Renal cortical epithelial cell (primary cell): ENCODE measurements around the gene ANKHD1. TPM values are rescaled to one million over a fixed set of nuclear protein-coding genes. Genes with fewer than 3 reads are reported as not detected.

Experiments used
- DNase-seq: peaks from one replicate; pipeline ENCODE4 v3.0.0-alpha.2; 2011; ENCODE audit warnings: low read depth
- total RNA-seq: library from RNA; depleted of rRNA; stranded (reverse); fragments of >200 nt; gene quantifications from 2 replicates; pipeline ENCODE4 v1.2.3, GENCODE V29; 2014

ANKHD1 gene
- total RNA-seq, 1 donor from 2014 or later: 81.5 TPM

GRCh38 chr5:140545606-140546005 is 144.0 kb downstream of the ANKHD1 start:
- no peak for DNase-seq

GRCh38 chr5:140546851-140547507 is 145.3 kb downstream of the ANKHD1 start:
- DNase-seq: no peak

- peak; percentile 92 for DNase-seq
These were observed 146.1 kb downstream of the ANKHD1 start, which contains the start of gene EIF4EBP3 for GRCh38 chr5:140547508-140548299. EIF4EBP3 (plus strand) TSS chr5:140547662; CDS start chr5:140547738, 76 bp downstream.

GRCh38 chr5:140548300-140548688 is 146.7 kb downstream of the ANKHD1 start:
- DNase-seq: no peak

GRCh38 chr5:140548791-140549190 is 147.2 kb downstream of the ANKHD1 start:
- DNase-seq: no peak

- DNase-seq: no peak
These were observed 147.9 kb downstream of the ANKHD1 start for GRCh38 chr5:140549237-140550144.

- DNase-seq: no peak
These were observed 148.8 kb downstream of the ANKHD1 start for GRCh38 chr5:140550147-140551079.

GRCh38 chr5:140551872-140552271 is 150.2 kb downstream of the ANKHD1 start:
- no peak for DNase-seq

- DNase-seq: no peak
These were observed 152.0 kb downstream of the ANKHD1 start for GRCh38 chr5:140553657-140554056.

- peak; percentile 39 for DNase-seq
These were observed 152.8 kb downstream of the ANKHD1 start for GRCh38 chr5:140554454-140554853.

- no peak for DNase-seq
These were observed 154.2 kb downstream of the ANKHD1 start for GRCh38 chr5:140555747-140556312.

- DNase-seq: no peak
These were observed 154.8 kb downstream of the ANKHD1 start for GRCh38 chr5:140556438-140556837.

- peak; percentile 65 for DNase-seq
These were observed 155.6 kb downstream of the ANKHD1 start, which contains the start of gene SRA1 for GRCh38 chr5:140557136-140557805. SRA1 (minus strand) TSS chr5:140557473; CDS start chr5:140557452, 21 bp downstream.

- DNase-seq: no peak
These were observed 156.3 kb downstream of the ANKHD1 start for GRCh38 chr5:140557965-140558364.

- no peak for DNase-seq
These were observed 156.9 kb downstream of the ANKHD1 start for GRCh38 chr5:140558542-140558941.

GRCh38 chr5:140560227-140560626 is 158.6 kb downstream of the ANKHD1 start:
- DNase-seq: no peak

GRCh38 chr5:140561753-140562523 is 160.3 kb downstream of the ANKHD1 start:
- no peak for DNase-seq

- no peak for DNase-seq
These were observed 162.0 kb downstream of the ANKHD1 start for GRCh38 chr5:140563596-140563995.
